PC-3 (cell line): ENCODE measurements around the gene OXCT2. TPM values are rescaled to one million over a fixed set of nuclear protein-coding genes. Genes with fewer than 3 reads are reported as not detected.
"Not testable (repeated sequence)": the region's sequence is repeated elsewhere in the genome, so short reads cannot be mapped to it uniquely, and the experiment has no call there.

Experiments
- ATAC-seq: fragments of 200-7000 bp; cut with Tn5 transposase; 2 replicates; pipeline ENCODE4 v1.9.1; 2020; ENCODE audit warnings: mild to moderate bottlenecking, moderate library complexity
- Bru-seq: library from RNA; stranded (reverse); fragments of 400-500 nt; gene quantifications from one replicate; lab custom pipeline; 2021; lab: Mats Ljungman, UMichigan
- BruChase-seq, 2 experiments: library from RNA; stranded (reverse); fragments of 400-500 nt; gene quantifications; one replicate each; lab custom pipeline; 2021; lab: Mats Ljungman, UMichigan
- BruUV-seq: library from RNA; stranded (reverse); fragments of 400-500 nt; replicated peaks from 2 replicates; lab custom pipeline; 2021; lab: Mats Ljungman, UMichigan
- CTCF ChIA-PET: fragments of 300-600 bp; sonication (Branson Sonifier 250); formaldehyde crosslinking; loops from one replicate; lab custom pipeline; 2022; ENCODE audit warnings: antibody characterized with exemption; lab: Charles Lee
- POLR2A ChIA-PET: fragments of 300-600 bp; sonication (Branson Sonifier 250); formaldehyde crosslinking; loops from one replicate; lab custom pipeline; 2022; ENCODE audit warnings: antibody characterized with exemption; ENCODE audit not compliant: unreplicated experiment; lab: Charles Lee
- DNase-seq: peaks from one replicate; pipeline ENCODE4 v3.0.0-alpha.2; 2015
- H2AFZ ChIP-seq: fragments of 300-600 bp; sonication (generic); 2 replicates; pipeline ENCODE4 v1.6.0; 2016; ENCODE audit warnings: antibody characterized with exemption, low read length
- H3F3A ChIP-seq: fragments of 300-600 bp; sonication (generic); one replicate; pipeline ENCODE4 v1.6.0; 2017; ENCODE audit warnings: antibody characterized with exemption, low read length, control low read depth, mild to moderate bottlenecking; ENCODE audit not compliant: unreplicated experiment
- H3K27ac ChIP-seq: fragments of 300-600 bp; sonication (generic); 2 replicates; pipeline ENCODE4 v1.5.1; 2016; ENCODE audit warnings: mild to moderate bottlenecking, low read length
- H3K27me3 ChIP-seq: fragments of 300-600 bp; sonication (generic); 2 replicates; pipeline ENCODE4 v1.6.1; 2016; ENCODE audit warnings: low read length, mixed read lengths
- H3K36me3 ChIP-seq: fragments of 300-600 bp; sonication (generic); 2 replicates; pipeline ENCODE4 v1.6.1; 2016; ENCODE audit warnings: low read depth, mixed run types, low read length, mixed read lengths
- H3K4me1 ChIP-seq: fragments of 300-600 bp; sonication (generic); 2 replicates; pipeline ENCODE4 v1.5.1; 2016; ENCODE audit warnings: low read length; ENCODE audit not compliant: insufficient read depth
- H3K4me2 ChIP-seq: fragments of 300-600 bp; sonication (generic); 2 replicates; pipeline ENCODE4 v1.6.0; 2016; ENCODE audit warnings: low read length
- H3K4me3 ChIP-seq: fragments of 300-600 bp; sonication (generic); 2 replicates; pipeline ENCODE4 v1.5.1; 2016; ENCODE audit warnings: mild to moderate bottlenecking, low read length, mixed read lengths
- H3K79me2 ChIP-seq: fragments of 300-600 bp; sonication (generic); 2 replicates; pipeline ENCODE4 v1.6.1; 2017; ENCODE audit warnings: low read length, mixed read lengths
- H3K9ac ChIP-seq: fragments of 300-600 bp; sonication (generic); 2 replicates; pipeline ENCODE4 v1.6.0; 2016; ENCODE audit warnings: mild to moderate bottlenecking, low read length
- H3K9me2 ChIP-seq: fragments of 300-600 bp; sonication (generic); replicated peaks from 2 replicates; pipeline ENCODE4 v1.6.1; 2016; ENCODE audit warnings: mixed run types, low read length, mixed read lengths
- H3K9me3 ChIP-seq: fragments of 300-600 bp; sonication (generic); 2 replicates; pipeline ENCODE4 v1.6.1; 2016; ENCODE audit warnings: low read length, mixed read lengths
- H4K20me1 ChIP-seq: fragments of 300-600 bp; sonication (generic); 2 replicates; pipeline ENCODE4 v1.6.1; 2016; ENCODE audit warnings: low read length, mixed read lengths
- CTCF ChIP-seq: fragments of 300-600 bp; sonication (generic); conservative IDR thresholded peaks from 2 replicates; pipeline ENCODE4 v1.5.1; 2017; ENCODE audit warnings: antibody characterized with exemption, low read depth, mild to moderate bottlenecking, low read length
- EZH2 ChIP-seq: fragments of 300-600 bp; sonication (generic); IDR thresholded peaks from one replicate; pipeline ENCODE4 v1.6.1; 2017; ENCODE audit warnings: antibody characterized with exemption, mild to moderate bottlenecking, low read length; ENCODE audit not compliant: unreplicated experiment
- EZH2phosphoT487 ChIP-seq: fragments of 300-600 bp; sonication (generic); IDR thresholded peaks from 2 replicates; pipeline ENCODE4 v1.6.1; 2018; ENCODE audit warnings: mild to moderate bottlenecking, antibody characterized with exemption, low read length, borderline replicate concordance
- intact Hi-C: fragments of 100-400 bp; cut with micrococcal nuclease; formaldehyde crosslinking; loops from 2 replicates; pipeline ENCODE4 v1.9.0; 2023
- long read RNA-seq: library from polyadenylated mRNA; unstranded; transcript quantifications from one replicate; pipeline ENCODE4 v2.0.0, GENCODE V29; 2021; ENCODE audit not compliant: unreplicated experiment
- total RNA-seq: library from RNA; depleted of rRNA; stranded (reverse); fragments of >200 nt; gene quantifications from 2 replicates; pipeline ENCODE4 v1.2.3, GENCODE V29; 2014; rRNA removed

OXCT2 gene
- 0.98 and 3.9 TPM in 2 replicates for total RNA-seq
- percentile 31 among the genes with signal in this experiment for Bru-seq, nascent RNA
- BruChase-seq, experiment 1, labeled RNA remaining after a 6-hour chase = percentile 45 among the genes with signal in this experiment
- percentile 38 among the genes with signal in this experiment for BruChase-seq, experiment 2, labeled RNA remaining after a 2-hour chase
- long read RNA-seq, partial matches to known transcripts = 0 of 2 reads
- long read RNA-seq, other reads (novel, unspliced or antisense) = 0 of 2 reads

- H4K20me1 ChIP-seq, H3K4me1 ChIP-seq, H3K9ac ChIP-seq, CTCF ChIA-PET, H3K4me3 ChIP-seq, H3K27me3 ChIP-seq, DNase-seq, intact Hi-C loops, H3K9me3 ChIP-seq, H3F3A ChIP-seq, H3K27ac ChIP-seq, H3K9me2 ChIP-seq, H3K4me2 ChIP-seq, H2AFZ ChIP-seq, POLR2A ChIA-PET, BruUV-seq, H3K36me3 ChIP-seq, H3K79me2 ChIP-seq: not testable (repeated sequence)
- ATAC-seq = peak; percentile 42
These were observed at the start of gene OXCT2 for GRCh38 chr1:39771022-39771532. Gene OXCT2, minus strand, starts transcription at chr1:39771348. Its CDS starts 93 bp downstream, at chr1:39771255.

- no peaks in the 10 kb centered on the region for H3K79me2 ChIP-seq
- DNase-seq = no peak
- H3K9me2 ChIP-seq = no peaks in the 10 kb centered on the region
- no peaks in the 10 kb centered on the region for H3F3A ChIP-seq
- H3K4me2 ChIP-seq = no peak overlapping the region
- no peak for TF ChIP-seq EZH2
- no peaks in the 10 kb centered on the region for H3K9me3 ChIP-seq
- H3K4me1 ChIP-seq = peaks cover 43% of the 10 kb centered on the region
- H4K20me1 ChIP-seq = no peaks in the 10 kb centered on the region
- H3K27me3 ChIP-seq = no peaks in the 10 kb centered on the region
- no peaks in the 10 kb centered on the region for H3K36me3 ChIP-seq
- H3K4me3 ChIP-seq = no peak overlapping the region
- BruUV-seq = no TSS peak
- no peak overlapping the region for H2AFZ ChIP-seq
- ChIA-PET CTCF (interaction anchor here (0.9 kb wide), 1 partner anchor 83 kb away, joined by 5 read pairs; the partner anchor contains the start of gene MYCL), POLR2A (no interaction called here)
- no peak for ATAC-seq
- H3K27ac ChIP-seq = peak overlapping the region; percentile 54
- no peak overlapping the region for H3K9ac ChIP-seq
- intact Hi-C loops = no loop called here
These were observed 48.1 kb upstream of the OXCT2 start for GRCh38 chr1:39819091-39819812.

- H3K9me2 ChIP-seq = no peaks in the 10 kb centered on the region
- H3K4me1 ChIP-seq = peaks cover 44% of the 10 kb centered on the region
- no peaks in the 10 kb centered on the region for H4K20me1 ChIP-seq
- no peak for TF ChIP-seq EZH2phosphoT487
- no peak for TF ChIP-seq CTCF
- TF ChIP-seq EZH2 = no peak
- no peaks in the 10 kb centered on the region for H3K36me3 ChIP-seq
- peak overlapping the region; percentile 54 for H3K27ac ChIP-seq
- no TSS peak for BruUV-seq
- H3K4me2 ChIP-seq = peak overlapping the region; percentile 3; the same call in 1 of the 2 replicates
- ChIA-PET CTCF (interaction anchor here (1.8 kb wide), 1 partner anchor 84 kb away, joined by 11 read pairs; the partner anchor contains the start of gene MYCL), POLR2A (no interaction called here)
- no peaks in the 10 kb centered on the region for H3K9me3 ChIP-seq
- DNase-seq (peak; percentile 75), ATAC-seq (peak; percentile 49)
- H3K4me3 ChIP-seq = no peak overlapping the region
- H3K79me2 ChIP-seq = no peaks in the 10 kb centered on the region
- H3K27me3 ChIP-seq = no peaks in the 10 kb centered on the region
- H3K9ac ChIP-seq = no peak overlapping the region
- H2AFZ ChIP-seq = no peak overlapping the region
- no peaks in the 10 kb centered on the region for H3F3A ChIP-seq
- intact Hi-C loops = no loop called here
These were observed 47.3 kb upstream of the OXCT2 start for GRCh38 chr1:39818482-39818881.
